Spleen (tissue), 11 donors: ENCODE results near the gene CDC42EP5. TPM values are rescaled to one million over a fixed set of nuclear protein-coding genes. Genes with fewer than 3 reads are reported as not detected.
"Not testable (repeated sequence)": the region's sequence is repeated elsewhere in the genome, so short reads cannot be mapped to it uniquely, and the experiment has no call there.

ENCODE experiments used
- DNase-seq: peaks from one replicate; pipeline ENCODE4 v3.0.0-alpha.2; 2020
- H3K27ac ChIP-seq, 8 donors: fragments of 200-600 bp; sonication (generic) in 7 of 8; 1 replicate in 4 of 8; 2 replicates in 4 of 8; pipeline versions ENCODE4 v1.5.0 to v1.8.0; 2016 to 2021; ENCODE audit warnings: inconsistent platforms in 4 of 8, mild to moderate bottlenecking in 4 of 8, moderate library complexity in 1 of 8
- H3K27me3 ChIP-seq, 7 donors: fragments of 200-600 bp; sonication (generic) in 6 of 7; replicated peaks in 1 of 7; 1 replicate in 4 of 7; 2 replicates in 3 of 7; pipeline versions ENCODE4 v1.5.0 to v1.8.0; 2016 to 2021; ENCODE audit warnings: inconsistent platforms in 3 of 7, mild to moderate bottlenecking in 1 of 7
- H3K36me3 ChIP-seq, 6 donors: fragments of 200-600 bp; sonication (generic) in 5 of 6; 1 replicate in 4 of 6; 2 replicates in 2 of 6; pipeline versions ENCODE4 v1.5.0 to v1.8.0; 2016 to 2021; ENCODE audit warnings: inconsistent platforms in 2 of 6
- H3K4me1 ChIP-seq, 6 donors: fragments of 200-600 bp; sonication (generic) in 5 of 6; 1 replicate in 3 of 6; 2 replicates in 3 of 6; pipeline versions ENCODE4 v1.5.0 to v1.8.0; 2016 to 2021; ENCODE audit warnings: inconsistent platforms in 3 of 6
- H3K4me3 ChIP-seq, 8 donors: fragments of 200-600 bp; sonication (generic) in 7 of 8; 1 replicate in 4 of 8; 2 replicates in 4 of 8; pipeline versions ENCODE4 v1.5.0 to v1.8.0; 2016 to 2021; ENCODE audit warnings: inconsistent platforms in 4 of 8, mild to moderate bottlenecking in 4 of 8, moderate library complexity in 2 of 8
- H3K9me3 ChIP-seq, 8 donors: fragments of 200-600 bp; sonication (generic) in 7 of 8; 1 replicate in 4 of 8; 2 replicates in 4 of 8; pipeline versions ENCODE4 v1.5.0 to v1.8.0; 2016 to 2021; ENCODE audit warnings: inconsistent platforms in 4 of 8
- POLR2A ChIP-seq, 3 donors: fragments of 450-650 bp; IDR thresholded peaks; one replicate each; pipeline ENCODE4 v1.5.1; 2017; ENCODE audit warnings: antibody characterized with exemption in 3 of 3, mild to moderate bottlenecking in 1 of 3
- POLR2AphosphoS5 ChIP-seq, 3 donors: sonication (generic); formaldehyde crosslinking; IDR thresholded peaks; one replicate each; pipeline ENCODE4 v1.5.1; 2017; ENCODE audit warnings: antibody characterized with exemption in 3 of 3
- WGBS, 5 donors: extraction: QIAGEN DNeasy Blood & Tissue Kit in 3 of 5; methylation state at CpG; one replicate each; pipeline versions ENCODE4 v1.1.5 to v1.1.7; 2013 to 2018; 5-methylcytosine and 5-hydroxymethylcytosine counted together
- intact Hi-C: fragments of 100-400 bp; cut with DNase I; formaldehyde crosslinking; loops from one replicate; pipeline ENCODE4 v1.15.0; 2023; ENCODE audit warnings: low total_unique reads
- polyA plus RNA-seq, 3 donors: library from polyadenylated mRNA; stranded (reverse); fragments of 200-250 nt; gene quantifications; one replicate each; pipeline ENCODE4 v1.2.1, GENCODE V29; 2013
- total RNA-seq, 7 donors: library from RNA; depleted of rRNA in 3 of 7; stranded (reverse); fragments of >200 nt in 3 of 7; fragmentation: NEBNext Ultra II Directional in 4 of 7; extraction: Animal tissue kit (Norgen Biotek cat#: 25700) in 4 of 7; gene quantifications; one replicate each; pipeline versions ENCODE4 v1.1.0 to v1.2.1, GENCODE V29; 2016 to 2021
- TF ChIP-seq, protein P1 (sequence below), 11 experiments: fragments of 200-600 bp in 7 of 11; fragments of 450-650 bp in 4 of 11; sonication (generic) in 4 of 11; IDR thresholded peaks in 8 of 11; conservative IDR thresholded peaks in 3 of 11; 1 replicate in 7 of 11; 2 replicates in 4 of 11; pipeline versions ENCODE4 v1.4.0 to v1.8.0; 2016 to 2021; ENCODE audit warnings: antibody characterized with exemption in 11 of 11, inconsistent platforms in 4 of 11, mild to moderate bottlenecking in 1 of 11
- donor health status: healthy with polysubstance abuse.
- donor health status: DM: no; HTN: no; CAD: no; lungs with moderate emphysema.
- donor health status: DM: no; HTN: no; CAD: no.
- donor health status: Bipolar disorder and iron deficiency.
- donor health status: healthy.
- donor health status: DM: no; HTN: no; CAD: no.
- donor health status: DM: yes; HTN: yes; CAD: no.

The CDC42EP5 gene
- total and polyA plus RNA-seq, 10 donors = 6.6 to 16.1 (median 13.1) TPM

GRCh38 chr19:54469496-54469934, 3.6 kb downstream of the CDC42EP5 start:
- TF ChIP-seq POLR2A (IDR thresholded peaks at IDR 0.05) (no peak), POLR2AphosphoS5 (IDR thresholded peaks at IDR 0.05) (no peak)
- TF ChIP-seq, protein P1, sequence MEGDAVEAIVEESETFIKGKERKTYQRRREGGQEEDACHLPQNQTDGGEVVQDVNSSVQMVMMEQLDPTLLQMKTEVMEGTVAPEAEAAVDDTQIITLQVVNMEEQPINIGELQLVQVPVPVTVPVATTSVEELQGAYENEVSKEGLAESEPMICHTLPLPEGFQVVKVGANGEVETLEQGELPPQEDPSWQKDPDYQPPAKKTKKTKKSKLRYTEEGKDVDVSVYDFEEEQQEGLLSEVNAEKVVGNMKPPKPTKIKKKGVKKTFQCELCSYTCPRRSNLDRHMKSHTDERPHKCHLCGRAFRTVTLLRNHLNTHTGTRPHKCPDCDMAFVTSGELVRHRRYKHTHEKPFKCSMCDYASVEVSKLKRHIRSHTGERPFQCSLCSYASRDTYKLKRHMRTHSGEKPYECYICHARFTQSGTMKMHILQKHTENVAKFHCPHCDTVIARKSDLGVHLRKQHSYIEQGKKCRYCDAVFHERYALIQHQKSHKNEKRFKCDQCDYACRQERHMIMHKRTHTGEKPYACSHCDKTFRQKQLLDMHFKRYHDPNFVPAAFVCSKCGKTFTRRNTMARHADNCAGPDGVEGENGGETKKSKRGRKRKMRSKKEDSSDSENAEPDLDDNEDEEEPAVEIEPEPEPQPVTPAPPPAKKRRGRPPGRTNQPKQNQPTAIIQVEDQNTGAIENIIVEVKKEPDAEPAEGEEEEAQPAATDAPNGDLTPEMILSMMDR (IDR thresholded peaks at IDR 0.05 in 8 of 11, conservative IDR thresholded peaks at IDR 0.05 in 3 of 11) = no peak
- H3K27ac ChIP-seq = peak overlapping the region in 3 of 8 donors; percentile 2 to 43 (median 27)
- peaks cover 15 to 45% (median 36%) of the 10 kb centered on the region in 6 donors for H3K4me1 ChIP-seq
- no peaks in the 10 kb centered on the region for H3K36me3 ChIP-seq
- no peaks in the 10 kb centered on the region for H3K9me3 ChIP-seq
- no peak overlapping the region for H3K4me3 ChIP-seq
- H3K27me3 ChIP-seq = peaks cover 0 to 59% (median 10%) of the 10 kb centered on the region in 7 donors
- intact Hi-C loops = no loop called here
- 56 to 70% (median 65%) methylated on average over 8 of the region's 8 CpGs for WGBS, 5 donors
- DNase-seq = no peak

DNA sequence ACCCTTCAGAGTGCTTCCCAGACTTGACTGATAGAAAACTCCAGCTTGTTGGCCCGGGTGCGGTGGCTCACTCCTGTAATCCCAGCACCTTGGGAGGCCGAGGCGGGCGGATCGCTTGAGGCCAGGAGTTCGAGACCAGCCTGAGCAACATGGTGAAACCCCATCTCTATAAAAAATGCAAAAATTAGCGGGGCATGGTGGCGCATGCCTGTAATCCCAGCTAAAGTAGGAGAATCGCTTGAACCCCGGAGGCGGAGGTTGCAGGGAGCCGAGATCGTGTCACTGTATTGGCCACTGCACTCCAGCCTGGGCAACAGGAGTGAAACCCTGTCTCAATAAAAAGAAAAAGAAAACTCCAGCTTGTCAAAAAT, 7.0 kb downstream of the CDC42EP5 start:
- Histone ChIP-seq H3K27me3 (peaks cover 0 to 34% (median 5%) of the 10 kb centered on the region in 7 donors), H3K4me1 (peaks cover 29 to 61% (median 44%) of the 10 kb centered on the region in 6 donors), H3K36me3 (peaks cover 0 to 15% (median 13%) of the 10 kb centered on the region in 6 donors)
- H3K4me3 ChIP-seq, DNase-seq, H3K9me3 ChIP-seq, H3K27ac ChIP-seq, intact Hi-C loops: not testable (repeated sequence)
- 94 to 97% (median 96%) methylated on average over 14 of the region's 14 CpGs for WGBS, 5 donors

DNA sequence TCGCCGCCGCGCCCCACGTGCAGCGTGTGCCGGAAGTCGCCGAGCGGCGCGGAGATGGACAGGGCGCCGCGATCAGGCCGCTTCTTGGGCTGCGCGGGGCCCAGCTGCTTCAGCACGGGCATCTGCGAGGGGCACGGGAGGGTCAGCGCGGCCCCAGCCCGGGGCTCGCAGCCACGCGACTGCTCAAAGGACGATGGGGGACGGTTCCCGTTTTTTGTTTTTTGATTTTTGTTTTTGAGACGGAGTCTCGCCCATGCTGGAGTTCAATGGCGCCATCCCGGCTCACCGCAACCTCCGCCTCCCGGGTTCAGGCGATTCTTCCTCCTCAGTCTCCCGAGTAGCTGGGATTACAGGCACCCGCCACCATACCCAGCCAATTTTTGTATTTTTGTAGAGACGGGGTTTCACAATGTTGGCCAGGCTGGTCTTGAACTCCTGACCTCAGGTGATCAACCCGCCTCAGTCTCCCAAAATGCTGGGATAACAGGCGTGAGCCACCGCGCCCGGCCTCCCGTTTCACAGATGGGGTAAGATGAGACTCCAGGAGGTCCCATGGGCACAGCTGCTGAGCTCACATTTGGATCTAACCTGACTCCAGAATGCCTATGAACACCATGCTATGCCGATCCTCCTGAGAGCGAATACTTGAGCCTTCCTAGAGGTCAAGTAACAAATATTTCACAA, 7.5 kb downstream of the CDC42EP5 start:
- intact Hi-C loops = no loop called here
- Histone ChIP-seq H3K9me3 (no peaks in the 10 kb centered on the region), H3K27me3 (peaks cover 0 to 29% (median 3%) of the 10 kb centered on the region in 7 donors), H3K27ac (peak overlapping the region in 3 of 8 donors; percentile 98 to 99 (median 98)), H3K4me3 (peak overlapping the region in 2 of 8 donors; percentile 62 to 74), H3K4me1 (peaks cover 25 to 61% (median 42%) of the 10 kb centered on the region in 6 donors), H3K36me3 (peaks cover 0 to 21% (median 18%) of the 10 kb centered on the region in 6 donors)
- DNase-seq = peak; percentile 86
- no peak for TF ChIP-seq POLR2A (IDR thresholded peaks at IDR 0.05)
- no peak for TF ChIP-seq POLR2AphosphoS5 (IDR thresholded peaks at IDR 0.05)
- TF ChIP-seq, protein P1 (IDR thresholded peaks at IDR 0.05 in 8 of 11, conservative IDR thresholded peaks at IDR 0.05 in 3 of 11) = no peak
- WGBS, 5 donors = 74 to 96% (median 82%) methylated on average over 29 to 49 of the region's 49 CpGs

- intact Hi-C loops = no loop called here
- WGBS, 5 donors = 0 to 19% (median 9%) methylated on average over 16 to 87 of the region's 87 CpGs
- Histone ChIP-seq H3K27me3 (peaks cover 0 to 22% (median under 1%) of the 10 kb centered on the region in 7 donors), H3K4me1 (peaks cover 18 to 61% (median 43%) of the 10 kb centered on the region in 6 donors), H3K4me3 (peak overlapping the region; percentile 54 to 74 (median 64)), H3K27ac (peak overlapping the region; percentile 91 to 99 (median 96)), H3K9me3 (no peaks in the 10 kb centered on the region), H3K36me3 (peaks cover 0 to 28% (median 26%) of the 10 kb centered on the region in 6 donors)
- TF ChIP-seq POLR2AphosphoS5 (IDR thresholded peaks at IDR 0.05) = peak; percentile 80 to 92 (median 86)
- no peak for TF ChIP-seq POLR2A (IDR thresholded peaks at IDR 0.05)
- TF ChIP-seq, protein P1 (IDR thresholded peaks at IDR 0.05 in 8 of 11, conservative IDR thresholded peaks at IDR 0.05 in 3 of 11) = peak in 6 of 11 experiments; percentile 4 to 47 (median 42)
- peak; percentile 98 for DNase-seq
Measured at GRCh38 chr19:54464630-54465425, 8.3 kb downstream of the CDC42EP5 start.
